Measurements from ENCODE around the gene AP4B1. TPM values are rescaled to one million over a fixed set of nuclear protein-coding genes. Genes with fewer than 3 reads are reported as not detected.
A peak's percentile ranks its signal among the peaks of the same experiment; 100 is the strongest.

The AP4B1 gene
- total and polyA plus RNA-seq, 2 of the 13 experiments (the other 11 are each of a cell fraction or from before 2014, with no cell fraction given): 8.5 to 12.0 TPM

DNA sequence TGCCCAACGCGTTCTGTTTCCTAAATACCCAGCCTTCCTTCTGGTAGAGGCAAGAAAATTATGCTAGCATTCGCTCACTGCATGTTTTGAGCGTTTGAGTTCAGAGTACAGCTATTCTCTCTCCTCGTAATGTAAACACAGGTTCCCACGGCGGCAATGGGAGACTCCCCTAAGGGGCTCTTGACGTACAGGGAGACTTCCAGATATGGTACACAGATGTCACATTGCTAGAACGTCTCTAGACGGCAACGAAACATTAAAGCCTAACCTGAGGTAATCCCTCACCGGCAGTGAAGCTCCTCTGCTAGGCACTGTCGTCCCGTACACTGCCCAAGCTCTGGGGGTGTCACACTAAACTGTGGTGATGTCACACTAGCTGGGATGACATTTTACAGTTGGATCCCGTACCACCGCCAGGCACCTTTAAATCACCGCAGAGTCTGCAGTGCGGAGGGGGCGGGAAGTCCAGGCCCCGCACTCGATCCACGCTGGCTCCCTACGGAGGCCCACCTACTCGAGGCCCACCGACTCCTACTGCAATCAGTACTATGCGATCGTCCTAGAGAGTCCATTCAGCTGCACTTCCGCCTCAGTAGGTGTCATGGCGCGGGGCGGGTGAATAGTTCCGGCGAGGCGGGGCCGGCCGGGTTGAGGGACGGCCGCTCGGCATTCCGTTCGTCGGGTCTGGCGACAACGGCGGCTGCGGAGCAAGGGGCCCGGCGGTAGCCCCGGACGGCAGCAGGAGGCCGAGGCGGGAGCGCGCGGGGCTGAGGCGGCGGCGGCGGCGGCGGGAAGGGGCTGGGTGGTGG, 24.5 kb upstream of the AP4B1 start, which contains the start of gene HIPK1 (continued):
- TF ChIP-seq HNF4A (CRISPR knock-in tag; IDR thresholded peaks at IDR 0.05): peak; percentile 88
- TF ChIP-seq ZNF274 (CRISPR knock-in tag; IDR thresholded peaks at IDR 0.05): peak; percentile 20; the same call in 1 of the 2 replicates
- TF ChIP-seq YY1 (IDR thresholded peaks at IDR 0.05; ENCODE audit: insufficient read depth, insufficient replicate concordance, low read depth, low read length): peak; percentile 100
- TF ChIP-seq ZBTB44 (CRISPR knock-in tag; IDR thresholded peaks at IDR 0.05): 0 out of 2 replicates have a peak, but pooled peaks have one; percentile 24
- TF ChIP-seq ESRRA (CRISPR knock-in tag; IDR thresholded peaks at IDR 0.05; ENCODE audit: low read depth): peak; percentile 15; the same call in 1 of the 2 replicates
- TF ChIP-seq EED (CRISPR knock-in tag; IDR thresholded peaks at IDR 0.05): no peak
- TF ChIP-seq ZNF136 (CRISPR knock-in tag; IDR thresholded peaks at IDR 0.05; ENCODE audit: low read depth): peak; percentile 53; the same call in 1 of the 2 replicates
- peak; percentile 62; the same call in 1 of the 2 replicates for TF ChIP-seq MIER3 (CRISPR knock-in tag; IDR thresholded peaks at IDR 0.05; ENCODE audit: borderline replicate concordance)
- no peak for TF ChIP-seq REXO4 (CRISPR knock-in tag; IDR thresholded peaks at IDR 0.05; ENCODE audit: borderline replicate concordance)
- TF ChIP-seq ZFP36 (IDR thresholded peaks at IDR 0.05; ENCODE audit: borderline replicate concordance, low read depth, low read length, partially characterized antibody): no peak
- TF ChIP-seq GPBP1L1 (CRISPR knock-in tag; IDR thresholded peaks at IDR 0.05): no peak
- TF ChIP-seq RFX1 (IDR thresholded peaks at IDR 0.05): peak; percentile 8; the same call in 1 of the 2 replicates
- 0 out of 2 replicates have a peak, but pooled peaks have one; percentile 12 for TF ChIP-seq ZNF816 (CRISPR knock-in tag; IDR thresholded peaks at IDR 0.05; ENCODE audit: borderline replicate concordance)
- peak; percentile 72; the same call in 1 of the 2 replicates for TF ChIP-seq ARNTL (CRISPR knock-in tag; IDR thresholded peaks at IDR 0.05)
- no peak for TF ChIP-seq ARNT (IDR thresholded peaks at IDR 0.05)
- TF ChIP-seq ZNF563 (CRISPR knock-in tag; IDR thresholded peaks at IDR 0.05): peak; percentile 20
- TF ChIP-seq ZNF20 (CRISPR knock-in tag; IDR thresholded peaks at IDR 0.05): no peak
- peak; percentile 67 for TF ChIP-seq RFX5 (IDR thresholded peaks at IDR 0.05; ENCODE audit: low read depth, low read length)
- TF ChIP-seq, protein P1, sequence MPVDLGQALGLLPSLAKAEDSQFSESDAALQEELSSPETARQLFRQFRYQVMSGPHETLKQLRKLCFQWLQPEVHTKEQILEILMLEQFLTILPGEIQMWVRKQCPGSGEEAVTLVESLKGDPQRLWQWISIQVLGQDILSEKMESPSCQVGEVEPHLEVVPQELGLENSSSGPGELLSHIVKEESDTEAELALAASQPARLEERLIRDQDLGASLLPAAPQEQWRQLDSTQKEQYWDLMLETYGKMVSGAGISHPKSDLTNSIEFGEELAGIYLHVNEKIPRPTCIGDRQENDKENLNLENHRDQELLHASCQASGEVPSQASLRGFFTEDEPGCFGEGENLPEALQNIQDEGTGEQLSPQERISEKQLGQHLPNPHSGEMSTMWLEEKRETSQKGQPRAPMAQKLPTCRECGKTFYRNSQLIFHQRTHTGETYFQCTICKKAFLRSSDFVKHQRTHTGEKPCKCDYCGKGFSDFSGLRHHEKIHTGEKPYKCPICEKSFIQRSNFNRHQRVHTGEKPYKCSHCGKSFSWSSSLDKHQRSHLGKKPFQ (CRISPR knock-in tag; IDR thresholded peaks at IDR 0.05; ENCODE audit: insufficient replicate concordance): peak; percentile 59
- no peak; the same call in 1 of the 2 replicates for TF ChIP-seq ARHGAP35 (CRISPR knock-in tag; IDR thresholded peaks at IDR 0.05; ENCODE audit: borderline replicate concordance)
- TF ChIP-seq TRIM24 (CRISPR knock-in tag; IDR thresholded peaks at IDR 0.05): no peak
- TF ChIP-seq, protein P2, sequence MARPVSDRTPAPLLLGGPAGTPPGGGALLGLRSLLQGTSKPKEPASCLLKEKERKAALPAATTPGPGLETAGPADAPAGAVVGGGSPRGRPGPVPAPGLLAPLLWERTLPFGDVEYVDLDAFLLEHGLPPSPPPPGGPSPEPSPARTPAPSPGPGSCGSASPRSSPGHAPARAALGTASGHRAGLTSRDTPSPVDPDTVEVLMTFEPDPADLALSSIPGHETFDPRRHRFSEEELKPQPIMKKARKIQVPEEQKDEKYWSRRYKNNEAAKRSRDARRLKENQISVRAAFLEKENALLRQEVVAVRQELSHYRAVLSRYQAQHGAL (CRISPR knock-in tag; IDR thresholded peaks at IDR 0.05; ENCODE audit: not compliant biosample characterization): no peak
- TF ChIP-seq AHR (CRISPR knock-in tag; IDR thresholded peaks at IDR 0.05): peak; percentile 50; the same call in 1 of the 2 replicates
- peak; percentile 8; the same call in 1 of the 2 replicates for TF ChIP-seq HHEX (CRISPR knock-in tag; IDR thresholded peaks at IDR 0.05)
- peak; percentile 49 for TF ChIP-seq FOSL2 (CRISPR knock-in tag; IDR thresholded peaks at IDR 0.05)

All from HepG2 (cell line).